HG03469 (cell line): Measurements from ENCODE around the gene CTNND2.

Source experiments
- ATAC-seq: cut with Tn5 transposase; IDR thresholded peaks from one replicate; pipeline ENCODE4 v1.9.1; 2021; ENCODE audit warnings: mild to moderate bottlenecking, moderate library complexity, moderate number of reproducible peaks; ENCODE audit not compliant: unreplicated experiment

CTNND2 gene

DNA sequence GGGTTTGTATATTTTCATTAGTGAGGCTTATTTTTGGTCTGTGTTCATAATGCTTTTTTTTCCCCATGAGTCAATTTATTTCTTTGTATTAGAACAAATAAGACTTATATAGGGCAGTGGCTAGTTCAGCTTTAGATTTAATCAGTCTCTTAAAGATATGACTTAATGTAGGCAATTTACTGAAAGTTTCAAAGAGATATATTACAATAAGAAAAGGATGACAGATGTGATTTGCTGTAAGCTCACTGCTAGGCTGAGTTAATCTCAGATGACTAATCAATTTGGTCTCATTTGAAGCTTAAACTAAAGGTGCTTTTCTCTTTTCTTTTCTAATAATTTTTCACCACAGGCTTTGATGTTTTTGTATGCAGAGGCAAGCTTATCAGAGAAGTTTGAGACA lies 851.4 kb downstream of the CTNND2 start:
- ATAC-seq, result no peak

- no peak for ATAC-seq
Observed at GRCh38 chr5:11050596-11051304, 853.5 kb downstream of the CTNND2 start.

DNA sequence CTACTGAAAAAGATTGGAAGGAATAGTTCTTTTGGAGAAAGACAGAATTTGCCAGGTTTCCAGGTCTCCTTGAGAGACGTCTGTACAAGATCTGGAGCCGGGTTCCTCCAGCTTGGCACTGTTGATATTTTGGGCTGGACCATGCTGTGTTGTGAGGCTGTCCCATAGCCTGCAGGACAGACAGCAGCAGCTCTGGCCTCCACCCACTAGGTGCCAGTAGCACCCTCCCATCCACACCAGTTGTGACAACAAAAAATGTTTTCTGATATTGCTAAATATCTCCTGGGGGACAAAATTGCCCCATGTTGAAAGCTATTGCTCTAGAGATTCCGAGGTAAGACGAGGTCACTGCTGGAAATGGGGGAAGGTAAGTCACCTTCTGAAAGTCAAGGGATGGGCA lies 855.5 kb downstream of the CTNND2 start:
- ATAC-seq, result no peak

DNA sequence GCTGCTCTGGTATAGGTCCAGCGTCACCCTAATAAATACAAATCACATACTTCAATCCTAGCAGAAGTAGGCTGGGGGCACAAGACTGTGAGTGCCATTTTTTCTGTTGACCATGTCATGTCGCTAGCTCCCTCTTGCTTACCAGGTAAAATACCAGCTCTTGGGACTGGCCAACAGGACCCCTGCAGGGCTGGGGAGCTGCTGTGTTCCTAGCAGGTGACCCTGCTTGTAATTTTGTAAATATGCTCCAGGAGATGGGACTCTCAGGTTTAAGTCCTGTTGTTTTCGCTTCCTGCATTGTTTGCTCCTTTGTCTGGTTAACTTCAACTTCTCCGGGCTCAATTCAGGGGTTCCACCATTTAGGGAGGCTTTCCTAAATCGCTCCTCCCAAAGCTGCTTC lies 856.6 kb downstream of the CTNND2 start:
- ATAC-seq, result no peak

DNA sequence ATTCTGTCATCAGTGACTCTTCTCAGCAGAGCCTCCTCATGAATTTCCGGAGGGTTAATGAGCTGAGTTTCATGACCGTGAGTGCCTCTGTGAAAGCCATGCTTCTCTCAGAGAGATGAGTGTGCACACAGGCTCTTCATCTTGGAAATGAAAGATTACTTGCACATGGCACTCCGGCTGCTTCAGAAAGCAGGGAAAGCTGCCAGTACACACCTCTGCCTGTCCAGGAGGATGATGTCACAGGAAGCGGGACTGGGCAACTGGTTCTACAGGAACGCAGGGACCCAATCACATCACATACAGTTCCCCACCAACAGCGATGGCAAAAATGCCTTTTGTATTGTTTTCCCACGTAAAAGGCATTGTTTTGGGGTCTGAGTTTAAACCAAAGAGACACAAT lies 857.2 kb downstream of the CTNND2 start:
- ATAC-seq, result no peak

GRCh38 chr5:11046160-11046559 lies 858.1 kb downstream of the CTNND2 start:
- ATAC-seq, result no peak

DNA sequence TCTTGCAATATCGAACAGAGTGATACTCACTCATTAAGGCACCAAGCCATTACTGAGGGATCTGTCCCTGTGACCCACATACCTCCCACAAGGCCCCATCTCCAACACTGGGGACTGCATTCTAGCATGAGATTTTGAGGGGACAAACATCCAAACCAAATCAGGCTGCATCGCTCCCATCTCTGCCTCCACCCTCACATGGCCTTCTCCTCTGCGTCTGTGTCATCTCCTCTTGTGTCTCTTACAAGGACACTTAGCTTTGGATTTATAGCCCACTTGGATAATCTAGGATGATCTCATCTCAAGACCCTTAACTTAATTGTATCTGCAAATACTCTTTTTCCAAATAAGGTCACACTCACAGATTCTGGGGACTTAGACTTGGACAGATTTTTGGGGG lies 858.8 kb downstream of the CTNND2 start:
- no peak for ATAC-seq

DNA sequence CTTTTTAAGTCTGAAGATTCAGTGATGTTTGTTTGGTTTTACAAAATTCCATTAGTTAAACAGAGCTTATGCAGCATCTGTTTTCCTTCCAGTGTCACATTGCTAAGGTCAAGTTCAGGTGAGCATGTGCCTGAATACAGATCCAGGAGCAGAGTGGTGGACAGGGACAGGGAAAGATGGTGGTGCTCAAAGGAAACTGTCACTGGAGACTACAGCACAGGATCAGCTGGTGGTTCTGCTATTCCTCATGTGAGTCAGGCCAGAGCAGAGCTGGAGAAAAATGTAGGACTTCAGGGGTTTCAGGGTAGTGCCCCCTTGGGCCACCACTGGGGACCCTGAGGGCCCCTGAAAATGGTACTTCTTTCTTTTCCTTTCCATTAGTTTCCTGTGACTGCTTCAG lies 859.7 kb downstream of the CTNND2 start:
- ATAC-seq, result no peak

DNA sequence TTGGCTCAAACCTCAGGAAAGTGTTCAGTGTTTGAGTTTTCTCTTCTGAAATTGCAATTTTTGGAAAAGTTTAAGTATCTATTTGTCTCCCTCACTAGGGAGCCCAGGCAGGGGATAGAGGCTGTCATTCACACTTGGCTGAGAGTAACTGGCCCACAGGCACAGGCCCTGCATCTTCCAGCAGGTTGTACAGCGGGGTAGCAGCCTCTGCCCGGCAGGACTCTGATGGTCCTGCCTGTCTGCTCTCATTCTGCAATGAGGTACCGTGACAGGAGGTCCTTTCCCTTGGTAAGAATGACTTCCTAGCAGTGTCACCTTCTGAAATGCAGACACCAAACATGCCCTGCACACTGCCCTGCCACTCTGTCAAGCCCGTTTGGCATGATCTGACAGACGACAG lies 860.4 kb downstream of the CTNND2 start:
- ATAC-seq, result no peak

- no peak for ATAC-seq
Observed at GRCh38 chr5:11040345-11040744, 863.9 kb downstream of the CTNND2 start.

GRCh38 chr5:11038772-11039171 lies 865.5 kb downstream of the CTNND2 start:
- ATAC-seq, result no peak

DNA sequence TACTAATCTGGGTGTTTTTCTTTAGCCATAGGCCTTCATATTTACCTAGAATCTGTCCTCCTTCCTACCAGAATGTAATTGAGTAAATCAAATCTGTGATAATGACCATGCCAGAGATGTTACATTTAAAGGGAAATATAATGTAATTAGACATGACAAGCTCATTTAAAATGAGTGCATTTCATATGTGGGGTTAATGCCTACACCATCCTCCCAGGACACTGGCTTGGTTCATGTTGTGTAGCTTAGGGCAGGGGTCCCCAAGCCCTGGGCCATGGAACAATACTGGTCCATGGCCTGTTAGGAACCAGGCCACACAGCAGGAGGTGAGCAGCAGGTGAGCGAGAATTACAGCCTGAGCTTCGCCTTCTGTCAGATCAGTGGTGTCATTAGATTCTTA lies 866.3 kb downstream of the CTNND2 start:
- no peak for ATAC-seq

GRCh38 chr5:11037080-11037479 lies 867.2 kb downstream of the CTNND2 start:
- no peak for ATAC-seq

DNA sequence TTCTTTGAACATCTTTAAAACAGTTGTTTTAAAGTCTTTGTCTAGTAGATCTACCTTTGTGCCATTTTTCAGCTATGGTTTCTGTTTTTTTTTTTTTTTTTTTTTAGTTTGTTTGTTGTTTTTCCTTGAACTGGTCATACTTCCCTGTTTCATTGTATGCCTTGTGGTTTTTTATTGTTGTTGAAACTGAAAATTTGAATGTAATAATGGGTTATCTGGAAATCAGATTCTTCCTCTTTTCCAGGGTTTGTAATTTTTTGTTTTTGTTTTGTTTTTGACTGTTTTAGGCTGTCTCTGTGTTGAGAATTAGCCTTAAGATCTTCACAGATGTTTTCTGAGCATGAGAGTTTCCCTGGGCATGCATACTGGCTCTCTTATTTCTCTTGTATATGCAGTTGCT lies 873.6 kb downstream of the CTNND2 start:
- no peak for ATAC-seq

DNA sequence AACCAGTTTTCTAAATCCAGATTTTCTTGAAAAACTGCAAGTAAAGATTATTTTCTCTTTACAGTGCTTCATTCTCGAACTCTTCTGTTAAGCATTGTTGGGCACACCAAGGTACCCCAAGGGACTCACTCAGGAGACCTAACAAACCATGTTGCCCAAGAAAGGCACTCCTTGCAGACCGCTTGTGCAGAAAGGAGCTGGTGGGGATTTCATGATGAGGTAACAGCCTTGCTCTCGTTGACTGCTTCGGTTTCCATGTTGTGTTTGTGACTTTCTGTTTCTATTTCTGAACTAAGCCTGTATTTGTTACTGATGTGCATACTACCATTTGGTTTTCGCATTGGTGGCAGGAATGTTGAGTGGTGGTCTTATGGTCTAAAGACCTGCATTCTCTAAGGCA lies 876.6 kb downstream of the CTNND2 start:
- ATAC-seq, result peak; percentile 68

DNA sequence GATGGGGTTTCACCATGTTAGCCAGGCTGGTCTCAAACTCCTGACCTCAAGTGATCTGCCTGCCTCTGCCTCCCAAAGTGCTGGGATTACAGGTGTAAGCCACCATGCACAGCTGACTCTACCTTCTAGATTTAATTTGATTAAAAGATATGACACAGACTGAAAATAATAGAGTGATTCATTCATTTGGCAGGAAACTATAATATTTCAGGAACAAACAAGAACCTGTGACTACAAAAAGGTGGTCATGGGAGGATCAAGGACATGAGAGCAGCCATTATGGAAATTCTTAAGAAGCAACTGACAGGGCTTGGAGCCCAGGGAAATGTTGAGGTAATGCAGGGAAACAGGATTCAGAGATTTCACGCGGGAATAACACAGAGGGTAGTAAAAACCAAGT lies 877.7 kb downstream of the CTNND2 start:
- ATAC-seq, result no peak

- ATAC-seq, result no peak
Observed at GRCh38 chr5:11023945-11024344, 880.3 kb downstream of the CTNND2 start.

GRCh38 chr5:11013793-11014192 lies 890.5 kb downstream of the CTNND2 start:
- no peak for ATAC-seq

DNA sequence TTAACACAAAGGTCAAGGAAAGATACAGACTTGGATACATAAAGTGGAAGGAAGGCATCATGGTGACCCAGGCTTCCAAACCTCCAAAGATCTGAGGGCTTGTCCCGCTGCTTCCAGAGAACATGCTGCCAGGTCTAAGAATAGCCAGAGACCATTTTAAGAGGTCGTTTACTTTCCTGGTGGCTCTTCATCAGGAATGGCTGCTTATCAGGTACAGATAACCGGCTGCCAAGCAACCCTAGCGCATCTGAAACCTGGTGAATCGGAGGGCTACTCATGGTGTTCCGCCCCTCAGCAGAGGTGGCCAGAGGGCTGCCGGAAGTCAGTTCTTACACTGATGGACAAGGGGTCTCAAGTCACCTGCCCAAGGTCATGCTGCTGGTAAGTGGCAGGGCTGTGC lies 892.0 kb downstream of the CTNND2 start:
- no peak for ATAC-seq

DNA sequence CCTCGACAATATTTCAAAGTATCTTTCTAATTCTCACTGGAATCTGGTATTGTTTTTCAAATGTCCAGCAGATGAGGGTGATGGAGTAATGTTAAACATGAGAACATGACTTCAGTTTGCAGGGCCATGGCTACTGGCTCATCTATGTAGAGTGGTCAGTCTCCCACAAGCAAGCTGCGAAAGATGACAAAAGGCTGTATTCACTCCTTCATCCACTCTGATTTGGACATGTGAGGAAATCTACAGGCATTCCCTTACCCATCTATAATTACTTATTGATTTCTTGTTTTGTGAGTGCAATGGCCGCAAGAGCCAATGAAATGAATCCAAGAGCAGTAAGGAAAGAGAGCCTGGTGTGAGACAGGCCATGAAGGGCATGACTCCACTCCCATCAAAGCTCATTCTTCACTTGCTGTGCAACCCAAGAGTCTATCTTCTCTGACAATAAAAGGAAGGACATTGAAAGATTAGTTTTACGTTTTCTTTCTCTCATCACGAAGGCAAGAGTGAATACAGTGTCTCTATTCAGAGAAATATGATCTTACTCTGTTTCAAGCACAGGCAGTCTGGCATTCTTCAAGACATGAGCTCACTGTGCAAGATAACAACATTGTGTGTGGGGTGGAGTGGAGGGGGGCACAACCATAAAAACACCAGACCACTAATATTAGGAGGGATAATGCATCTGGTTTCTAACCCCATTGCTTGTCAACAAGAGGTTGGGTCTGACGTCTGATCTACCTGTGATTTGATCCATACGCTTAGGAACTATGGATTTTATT lies 893.6 kb downstream of the CTNND2 start:
- ATAC-seq, result no peak

DNA sequence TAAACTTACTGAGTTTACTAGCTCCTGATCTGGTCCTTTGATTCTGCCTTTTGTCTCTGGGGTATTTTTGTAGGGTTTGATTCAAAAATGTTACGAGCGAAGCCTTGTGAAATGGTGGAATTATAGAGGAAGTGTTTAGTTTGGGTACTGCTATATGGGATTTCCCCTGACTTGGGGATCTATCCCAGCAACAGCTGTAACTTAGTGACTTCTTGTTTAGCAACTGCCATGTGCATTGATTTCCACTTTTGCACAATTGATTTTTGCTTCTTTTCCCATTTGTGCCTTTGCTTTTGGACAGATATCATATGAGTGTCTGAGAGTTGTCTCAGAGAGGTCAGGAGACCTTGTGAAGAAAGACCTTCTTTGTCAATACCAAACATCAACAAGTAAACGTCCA lies 894.7 kb downstream of the CTNND2 start:
- no peak for ATAC-seq

DNA sequence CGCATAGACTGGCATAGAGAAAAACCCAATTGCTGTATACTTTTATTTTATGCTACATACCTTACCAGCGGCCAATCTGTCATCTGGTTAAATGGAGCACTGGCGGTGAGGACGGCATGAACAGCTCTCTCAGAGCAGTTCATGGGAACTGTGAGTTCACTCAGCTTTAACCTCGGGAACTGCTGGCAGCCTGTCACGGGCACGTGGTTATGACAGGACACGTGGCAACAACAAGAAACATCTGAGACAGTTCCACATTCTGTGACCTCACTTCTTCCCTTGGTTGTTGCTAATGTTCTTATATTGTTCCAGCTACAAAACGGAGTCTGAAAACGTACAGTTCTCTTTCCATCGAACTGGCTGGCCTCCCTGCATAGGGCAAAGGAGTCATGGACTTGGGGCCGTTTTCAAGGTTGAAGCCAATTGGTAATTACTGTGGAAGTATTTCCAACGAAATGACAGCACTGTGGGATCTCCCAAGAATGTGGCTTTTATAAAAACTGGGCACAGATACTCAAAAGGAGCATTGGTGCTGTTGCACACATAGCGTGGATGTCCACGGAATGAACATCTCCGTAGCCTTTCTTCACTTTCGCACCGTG lies 896.9 kb downstream of the CTNND2 start:
- ATAC-seq, result no peak
